Inflammatory macrophage (primary cell): Measurements from ENCODE around the gene APOF.
"Not testable (repeated sequence)": the region's sequence is repeated elsewhere in the genome, so short reads cannot be mapped to it uniquely, and the experiment has no call there.

ENCODE experiments used
- DNase-seq, 2 donors: peaks; one replicate each; pipeline ENCODE4 v3.0.0-alpha.2; 2020 to 2022

APOF gene

GRCh38 chr12:56366948-56367347, 4.3 kb upstream of the APOF start:
- DNase-seq = no peak

GRCh38 chr12:56361487-56362129, 1.0 kb downstream of the APOF start:
- no peak for DNase-seq

- peak; percentile 100 for DNase-seq
Observed at GRCh38 chr12:56359851-56360767, 2.5 kb downstream of the APOF start, which contains the start of gene STAT2. Gene STAT2, minus strand, starts transcription at chr12:56360107. Its CDS starts 3,536 bp downstream, at chr12:56356571.

GRCh38 chr12:56358836-56359532, 3.7 kb downstream of the APOF start:
- peak; percentile 53 to 74 for DNase-seq

GRCh38 chr12:56351325-56351724, 11.3 kb downstream of the APOF start:
- DNase-seq = no peak

GRCh38 chr12:56350662-56351061, 12.0 kb downstream of the APOF start:
- no peak for DNase-seq

- DNase-seq = no peak
Observed at GRCh38 chr12:56348776-56349175, 13.9 kb downstream of the APOF start.

- DNase-seq = not testable (repeated sequence)
Observed at GRCh38 chr12:56347255-56347654, 15.4 kb downstream of the APOF start.

GRCh38 chr12:56346675-56347074, 16.0 kb downstream of the APOF start:
- DNase-seq = peak; percentile 5 to 13

- DNase-seq = not testable (repeated sequence)
Observed at GRCh38 chr12:56342290-56342689, 20.4 kb downstream of the APOF start.

GRCh38 chr12:56341616-56342015, 21.0 kb downstream of the APOF start:
- no peak for DNase-seq

- no peak for DNase-seq
Observed at GRCh38 chr12:56339158-56339422, 23.6 kb downstream of the APOF start.

- DNase-seq = peak in 1 of 2 donors; percentile 16
Observed at GRCh38 chr12:56338308-56339157, 24.1 kb downstream of the APOF start, which contains the start of gene IL23A. Gene IL23A, plus strand, starts transcription at chr12:56338884. Its CDS starts 161 bp downstream, at chr12:56339045.

- peak; percentile 59 to 63 for DNase-seq
Observed at GRCh38 chr12:56337753-56338251, 24.9 kb downstream of the APOF start.

- peak; percentile 85 to 92 for DNase-seq
Observed at GRCh38 chr12:56336361-56337167, 26.1 kb downstream of the APOF start.

- not testable (repeated sequence) for DNase-seq
Observed at GRCh38 chr12:56335527-56335926, 27.1 kb downstream of the APOF start.

GRCh38 chr12:56334490-56334793, 28.2 kb downstream of the APOF start:
- DNase-seq = no peak

GRCh38 chr12:56333679-56334489, 28.8 kb downstream of the APOF start, which contains the start of gene PAN2:
Gene PAN2, minus strand, starts transcription at chr12:56334000. Its CDS starts 906 bp downstream, at chr12:56333094.
- DNase-seq = peak; percentile 98 to 99

GRCh38 chr12:56333197-56333678, 29.4 kb downstream of the APOF start:
- DNase-seq = no peak
